AG04450 (cell line): ENCODE results near the gene STX5. TPM values are rescaled to one million over a fixed set of nuclear protein-coding genes. Genes with fewer than 3 reads are reported as not detected.
"Not testable (repeated sequence)": the region's sequence is repeated elsewhere in the genome, so short reads cannot be mapped to it uniquely, and the experiment has no call there.

ENCODE experiments used
- CTCF ChIA-PET: fragments of 300-600, 350-600 bp; formaldehyde crosslinking; extraction: SDS; loops from one replicate; lab custom pipeline; 2022; ENCODE audit warnings: antibody characterized with exemption, inconsistent platforms; lab: Charles Lee
- POLR2A ChIA-PET: fragments of 350-600 bp; formaldehyde crosslinking; extraction: SDS; loops from one replicate; lab custom pipeline; 2021; ENCODE audit warnings: antibody characterized with exemption, inconsistent platforms; lab: Yijun Ruan, JAX
- DNase-seq: peaks from one replicate; pipeline ENCODE4 v3.0.0-alpha.2; 2011; ENCODE audit warnings: low read depth, low spot score
- H3K27ac ChIP-seq: one replicate; pipeline ENCODE4 v1.5.1; 2012; ENCODE audit warnings: low read depth, low read length, control low read depth
- H3K27me3 ChIP-seq: one replicate; pipeline ENCODE4 v1.6.0; 2012; ENCODE audit warnings: low read length; ENCODE audit not compliant: control insufficient read depth, insufficient read depth
- H3K4me3 ChIP-seq: 2 replicates; pipeline ENCODE4 v1.5.1; 2011; ENCODE audit warnings: mild to moderate bottlenecking, low read depth, low read length, control low read depth
- H3K9me3 ChIP-seq: 2 replicates; pipeline ENCODE4 v1.5.1; 2012; ENCODE audit warnings: low read length; ENCODE audit not compliant: control insufficient read depth, insufficient read depth
- polyA plus RNA-seq: library from polyadenylated mRNA; depleted of rRNA; stranded (reverse); fragments of >200 nt; gene quantifications from 2 replicates; pipeline ENCODE4 v1.2.3, GENCODE V29; 2011
- TF ChIP-seq, protein P1 (sequence below): IDR thresholded peaks from 2 replicates; pipeline ENCODE4 v1.5.1; 2011; ENCODE audit warnings: low read depth, low read length, control low read depth, inconsistent platforms

STX5 gene
- polyA plus RNA-seq, 1 experiment = 51.7 TPM

DNA sequence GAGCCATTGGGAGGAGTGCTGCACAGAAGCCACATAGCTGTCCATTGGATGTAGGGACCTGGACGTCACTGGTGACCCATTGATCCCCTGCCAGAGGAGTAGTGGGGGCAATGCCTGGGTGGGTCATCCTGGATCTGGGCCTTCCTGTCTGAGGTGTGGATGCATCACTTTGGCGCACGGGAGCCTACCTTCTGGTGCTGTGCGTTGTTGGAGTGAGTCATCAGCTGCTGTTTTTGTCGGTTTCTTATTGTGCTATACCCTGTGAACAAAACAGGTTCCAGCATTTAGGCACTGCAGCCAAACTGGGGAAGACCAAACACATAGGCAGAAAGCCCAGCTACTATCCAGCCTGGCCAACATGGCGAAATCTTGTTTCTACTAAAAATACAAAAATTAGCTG lies 57.4 kb downstream of the STX5 start:
- Histone ChIP-seq H3K27ac (no peak overlapping the region), H3K4me3 (no peak overlapping the region), H3K9me3 (no peaks in the 10 kb centered on the region), H3K27me3 (no peaks in the 10 kb centered on the region)
- no peak for DNase-seq
- POLR2A ChIA-PET = interaction anchor here (0.6 to 1.0 kb wide), 2 partner anchors 81 to 109 kb away, joined by 3 to 6 read pairs; partner anchors contain the start of genes C11orf98 and CSKMT
- TF ChIP-seq, protein P1, sequence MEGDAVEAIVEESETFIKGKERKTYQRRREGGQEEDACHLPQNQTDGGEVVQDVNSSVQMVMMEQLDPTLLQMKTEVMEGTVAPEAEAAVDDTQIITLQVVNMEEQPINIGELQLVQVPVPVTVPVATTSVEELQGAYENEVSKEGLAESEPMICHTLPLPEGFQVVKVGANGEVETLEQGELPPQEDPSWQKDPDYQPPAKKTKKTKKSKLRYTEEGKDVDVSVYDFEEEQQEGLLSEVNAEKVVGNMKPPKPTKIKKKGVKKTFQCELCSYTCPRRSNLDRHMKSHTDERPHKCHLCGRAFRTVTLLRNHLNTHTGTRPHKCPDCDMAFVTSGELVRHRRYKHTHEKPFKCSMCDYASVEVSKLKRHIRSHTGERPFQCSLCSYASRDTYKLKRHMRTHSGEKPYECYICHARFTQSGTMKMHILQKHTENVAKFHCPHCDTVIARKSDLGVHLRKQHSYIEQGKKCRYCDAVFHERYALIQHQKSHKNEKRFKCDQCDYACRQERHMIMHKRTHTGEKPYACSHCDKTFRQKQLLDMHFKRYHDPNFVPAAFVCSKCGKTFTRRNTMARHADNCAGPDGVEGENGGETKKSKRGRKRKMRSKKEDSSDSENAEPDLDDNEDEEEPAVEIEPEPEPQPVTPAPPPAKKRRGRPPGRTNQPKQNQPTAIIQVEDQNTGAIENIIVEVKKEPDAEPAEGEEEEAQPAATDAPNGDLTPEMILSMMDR = no peak
- CTCF ChIA-PET = interaction anchor here (1.0 to 2.7 kb wide), 2 partner anchors 10 to 12 kb away, joined by 3 to 30 read pairs; no protein-coding TSS in a partner anchor

DNA sequence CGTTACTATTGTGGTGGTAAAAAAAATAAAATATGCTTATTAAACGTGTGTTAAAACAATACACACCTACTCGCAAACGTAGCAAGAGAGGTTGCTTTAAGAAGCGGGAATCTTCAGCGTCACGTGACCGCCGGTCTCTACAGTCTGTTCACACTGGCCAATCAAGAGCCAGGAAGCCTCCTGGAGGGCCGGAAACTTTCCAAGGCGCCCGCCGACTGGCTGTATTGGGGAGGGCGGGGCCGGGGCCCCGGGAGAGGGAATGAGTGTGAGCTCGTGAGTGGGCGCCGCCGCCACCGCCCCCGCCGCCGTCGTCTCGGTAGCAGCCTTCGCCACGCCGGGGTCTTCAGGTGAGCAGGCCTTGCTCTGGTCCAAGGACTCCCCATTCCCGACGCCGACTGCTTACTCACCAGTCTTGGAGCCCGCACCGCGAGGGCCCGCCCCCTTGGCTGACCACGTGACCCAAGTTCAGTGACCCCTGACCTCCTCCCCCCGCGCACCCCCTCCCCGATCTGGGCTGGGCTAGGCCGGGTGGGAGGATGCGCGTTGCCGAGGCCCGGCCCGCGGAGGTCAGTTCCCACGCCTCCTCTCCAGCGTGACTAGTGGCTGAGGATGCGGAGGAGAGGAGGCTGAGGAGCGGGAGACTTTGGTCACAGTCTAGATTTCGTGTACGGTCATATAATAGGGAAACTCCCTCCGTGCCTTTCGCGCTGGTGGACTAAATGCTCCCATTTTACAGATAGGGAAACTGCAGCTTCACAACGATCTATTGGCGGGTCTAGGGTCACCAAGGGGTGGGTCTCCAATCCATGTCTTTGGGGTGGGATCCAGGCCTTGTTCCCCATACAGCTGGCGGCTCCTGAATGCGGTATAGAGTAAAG lies 60.5 kb downstream of the STX5 start, which contains the start of gene TAF6L:
TAF6L (plus strand) TSS at position 253 of the 878 bp plus-strand sequence. CDS start 4,388 bp downstream, outside the sequence.
- no peaks in the 10 kb centered on the region for H3K27me3 ChIP-seq
- H3K9me3 ChIP-seq = no peaks in the 10 kb centered on the region
- TF ChIP-seq, protein P1 = no peak
- CTCF ChIA-PET = interaction anchor here (0.5 to 1.7 kb wide), 6 partner anchors 10 to 158 kb away, joined by 3 to 9 read pairs (median 4); partner anchors contain the start of genes POLR2G and TMEM179B
- peak; percentile 89 for DNase-seq
- peak within 1 kb of the TSS; percentile 77 for H3K4me3 ChIP-seq
- POLR2A ChIA-PET = interaction anchor here (0.7 to 3.1 kb wide), 9 partner anchors 10 to 106 kb away, joined by 3 to 21 read pairs (median 6); partner anchors contain the start of genes C11orf98, CSKMT, HNRNPUL2 and POLR2G
- H3K27ac ChIP-seq = peak within 1 kb of the TSS; percentile 85

DNA sequence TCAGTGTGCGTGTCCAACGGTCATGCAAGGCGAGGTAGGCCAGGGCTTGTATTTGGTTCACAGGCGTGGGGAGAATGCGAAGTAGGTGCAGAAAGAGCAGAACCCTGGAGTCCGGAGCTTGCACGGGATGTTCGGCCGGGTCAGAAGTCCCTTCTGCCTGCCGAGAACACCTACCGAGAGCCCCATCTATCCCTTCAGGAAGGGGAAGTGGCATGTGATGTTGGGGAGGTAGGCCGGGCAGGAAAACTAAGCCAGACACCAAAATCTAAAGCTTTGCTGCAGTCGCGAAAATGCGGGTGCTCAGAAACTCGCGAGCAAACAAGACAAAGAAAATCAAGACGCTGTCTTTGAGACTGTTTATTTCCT lies 61.1 kb downstream of the STX5 start:
- H3K27ac ChIP-seq = peak overlapping the region; percentile 75
- peak overlapping the region; percentile 55 for H3K4me3 ChIP-seq
- TF ChIP-seq, protein P1 = no peak
- no peaks in the 10 kb centered on the region for H3K9me3 ChIP-seq
- DNase-seq = no peak
- H3K27me3 ChIP-seq = no peaks in the 10 kb centered on the region
- CTCF ChIA-PET = interaction anchor here (0.6 to 1.7 kb wide), 3 partner anchors 9 to 157 kb away, joined by 3 to 9 read pairs (median 3); partner anchors contain the start of gene POLR2G
- POLR2A ChIA-PET = interaction anchor here (0.6 to 3.1 kb wide), 9 partner anchors 9 to 105 kb away, joined by 3 to 21 read pairs (median 6); partner anchors contain the start of genes C11orf98, CSKMT, HNRNPUL2 and POLR2G

DNA sequence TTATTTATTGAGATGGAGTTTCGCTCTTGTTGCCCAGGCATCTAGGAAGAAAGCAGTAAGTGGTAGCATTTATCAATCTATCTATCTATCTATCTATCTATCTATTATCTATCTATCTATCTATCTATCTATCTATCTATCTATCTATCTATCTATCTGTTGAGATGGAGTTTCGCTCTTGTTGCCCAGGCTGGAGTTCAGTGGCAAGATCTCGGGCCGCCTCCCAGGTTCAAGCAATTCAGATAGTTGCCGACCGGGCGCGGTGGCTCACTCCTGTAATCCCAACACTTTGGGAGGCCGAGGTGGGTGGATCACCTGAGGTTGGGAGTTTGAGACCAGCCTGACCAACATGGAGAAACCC lies 71.0 kb downstream of the STX5 start:
- not testable (repeated sequence) for H3K27me3 ChIP-seq, H3K27ac ChIP-seq, H3K4me3 ChIP-seq, DNase-seq, H3K9me3 ChIP-seq
- POLR2A ChIA-PET = interaction anchor here (0.6 to 1.1 kb wide), 4 partner anchors 10 to 96 kb away, joined by 3 to 8 read pairs (median 4); partner anchors contain the start of genes C11orf98, CSKMT and TAF6L
- CTCF ChIA-PET = interaction anchor here (0.6 to 0.7 kb wide), 2 partner anchors 122 to 589 kb away, joined by 3 to 6 read pairs; no protein-coding TSS in a partner anchor
